Measurements from ENCODE around the gene USP13.
A peak's percentile ranks its signal among the peaks of the same experiment; 100 is the strongest.

USP13 gene

GRCh38 chr3:179801856-179802255 is 149.0 kb downstream of the USP13 start:
- H3K4me1 Mint-ChIP-seq, result no peaks in the 10 kb centered on the region
- H3K4me3 Mint-ChIP-seq, result no peak overlapping the region
- no peak for DNase-seq (ENCODE audit: low spot score in 2 of 2)
- no peak overlapping the region for H3K27ac Mint-ChIP-seq (ENCODE audit: low read depth)
- no peaks in the 10 kb centered on the region for H3K9me3 Mint-ChIP-seq
- ATAC-seq (replicated peaks; ENCODE audit: extremely low read depth, poor library complexity, severe bottlenecking), result no peak
- peaks cover 1% of the 10 kb centered on the region for H3K36me3 Mint-ChIP-seq (ENCODE audit: insufficient read depth)
- H3K27me3 Mint-ChIP-seq, result peaks cover 17% of the 10 kb centered on the region

- no peak overlapping the region for H3K4me3 Mint-ChIP-seq
- H3K27ac Mint-ChIP-seq (ENCODE audit: low read depth), result no peak overlapping the region
- no peaks in the 10 kb centered on the region for H3K9me3 Mint-ChIP-seq
- DNase-seq (ENCODE audit: low spot score in 2 of 2) (no peak), ATAC-seq (replicated peaks; ENCODE audit: extremely low read depth, poor library complexity, severe bottlenecking) (no peak)
- H3K36me3 Mint-ChIP-seq (ENCODE audit: insufficient read depth), result no peaks in the 10 kb centered on the region
- peaks cover 2% of the 10 kb centered on the region for H3K4me1 Mint-ChIP-seq
- peaks cover 17% of the 10 kb centered on the region for H3K27me3 Mint-ChIP-seq
These were observed 153.3 kb downstream of the USP13 start for GRCh38 chr3:179806177-179806576.

GRCh38 chr3:179807588-179807987 is 154.7 kb downstream of the USP13 start:
- no peak overlapping the region for H3K27ac Mint-ChIP-seq (ENCODE audit: low read depth)
- H3K4me3 Mint-ChIP-seq, result no peak overlapping the region
- no peaks in the 10 kb centered on the region for H3K36me3 Mint-ChIP-seq (ENCODE audit: insufficient read depth)
- DNase-seq (ENCODE audit: low spot score in 2 of 2) (no peak), ATAC-seq (replicated peaks; ENCODE audit: extremely low read depth, poor library complexity, severe bottlenecking) (no peak)
- H3K27me3 Mint-ChIP-seq, result peaks cover 17% of the 10 kb centered on the region
- H3K9me3 Mint-ChIP-seq, result no peaks in the 10 kb centered on the region
- H3K4me1 Mint-ChIP-seq, result peaks cover 9% of the 10 kb centered on the region

GRCh38 chr3:179809639-179810038 is 156.8 kb downstream of the USP13 start:
- Mint-ChIP-seq H3K9me3 (no peaks in the 10 kb centered on the region), H3K27me3 (peaks cover 9% of the 10 kb centered on the region), H3K4me1 (peaks cover 9% of the 10 kb centered on the region), H3K36me3 (ENCODE audit: insufficient read depth) (no peaks in the 10 kb centered on the region), H3K4me3 (no peak overlapping the region), H3K27ac (ENCODE audit: low read depth) (no peak overlapping the region)
- ATAC-seq (replicated peaks; ENCODE audit: extremely low read depth, poor library complexity, severe bottlenecking) (no peak), DNase-seq (ENCODE audit: low spot score in 2 of 2) (no peak)

GRCh38 chr3:179811321-179812095 is 158.7 kb downstream of the USP13 start:
- Mint-ChIP-seq H3K27me3 (no peaks in the 10 kb centered on the region), H3K9me3 (no peaks in the 10 kb centered on the region), H3K36me3 (ENCODE audit: insufficient read depth) (no peaks in the 10 kb centered on the region), H3K4me3 (no peak overlapping the region), H3K4me1 (peaks cover 9% of the 10 kb centered on the region), H3K27ac (ENCODE audit: low read depth) (no peak overlapping the region)
- DNase-seq (ENCODE audit: low spot score in 2 of 2) (no peak), ATAC-seq (replicated peaks; ENCODE audit: extremely low read depth, poor library complexity, severe bottlenecking) (no peak)

- ATAC-seq (replicated peaks; ENCODE audit: extremely low read depth, poor library complexity, severe bottlenecking) (no peak), DNase-seq (ENCODE audit: low spot score in 2 of 2) (no peak)
- Mint-ChIP-seq H3K36me3 (ENCODE audit: insufficient read depth) (no peaks in the 10 kb centered on the region), H3K27ac (ENCODE audit: low read depth) (no peak overlapping the region), H3K9me3 (no peaks in the 10 kb centered on the region), H3K4me3 (no peak overlapping the region), H3K27me3 (no peaks in the 10 kb centered on the region), H3K4me1 (peaks cover 9% of the 10 kb centered on the region)
These were observed 159.2 kb downstream of the USP13 start for GRCh38 chr3:179812096-179812382.

GRCh38 chr3:179819379-179819778 is 166.5 kb downstream of the USP13 start:
- no peaks in the 10 kb centered on the region for H3K4me1 Mint-ChIP-seq
- no peak for DNase-seq (ENCODE audit: low spot score in 2 of 2)
- H3K9me3 Mint-ChIP-seq, result no peaks in the 10 kb centered on the region
- peaks cover 37% of the 10 kb centered on the region for H3K27me3 Mint-ChIP-seq
- no peak for ATAC-seq (replicated peaks; ENCODE audit: extremely low read depth, poor library complexity, severe bottlenecking)
- no peak overlapping the region for H3K27ac Mint-ChIP-seq (ENCODE audit: low read depth)
- H3K36me3 Mint-ChIP-seq (ENCODE audit: insufficient read depth), result no peaks in the 10 kb centered on the region
- H3K4me3 Mint-ChIP-seq, result no peak overlapping the region

GRCh38 chr3:179822296-179822695 is 169.5 kb downstream of the USP13 start:
- H3K27ac Mint-ChIP-seq (ENCODE audit: low read depth), result no peak overlapping the region
- peaks cover 45% of the 10 kb centered on the region for H3K27me3 Mint-ChIP-seq
- no peaks in the 10 kb centered on the region for H3K4me1 Mint-ChIP-seq
- DNase-seq (ENCODE audit: low spot score in 2 of 2), result no peak
- no peaks in the 10 kb centered on the region for H3K9me3 Mint-ChIP-seq
- no peak overlapping the region for H3K4me3 Mint-ChIP-seq
- no peak for ATAC-seq (replicated peaks; ENCODE audit: extremely low read depth, poor library complexity, severe bottlenecking)
- H3K36me3 Mint-ChIP-seq (ENCODE audit: insufficient read depth), result no peaks in the 10 kb centered on the region

GRCh38 chr3:179825527-179826246 is 172.8 kb downstream of the USP13 start:
- Mint-ChIP-seq H3K27ac (ENCODE audit: low read depth) (peak overlapping the region; percentile 71), H3K4me1 (no peaks in the 10 kb centered on the region), H3K9me3 (no peaks in the 10 kb centered on the region), H3K36me3 (ENCODE audit: insufficient read depth) (no peaks in the 10 kb centered on the region), H3K4me3 (no peak overlapping the region), H3K27me3 (peaks cover 22% of the 10 kb centered on the region)
- ATAC-seq (replicated peaks; ENCODE audit: extremely low read depth, poor library complexity, severe bottlenecking) (no peak), DNase-seq (ENCODE audit: low spot score in 2 of 2) (no peak)

- Mint-ChIP-seq H3K27me3 (peaks cover 19% of the 10 kb centered on the region), H3K36me3 (ENCODE audit: insufficient read depth) (no peaks in the 10 kb centered on the region), H3K9me3 (no peaks in the 10 kb centered on the region), H3K4me1 (no peaks in the 10 kb centered on the region), H3K27ac (ENCODE audit: low read depth) (peak overlapping the region; percentile 71), H3K4me3 (no peak overlapping the region)
- ATAC-seq (replicated peaks; ENCODE audit: extremely low read depth, poor library complexity, severe bottlenecking), result no peak
- no peak for DNase-seq (ENCODE audit: low spot score in 2 of 2)
These were observed 173.4 kb downstream of the USP13 start for GRCh38 chr3:179826247-179826637.

- DNase-seq (ENCODE audit: low spot score in 2 of 2), result no peak
- Mint-ChIP-seq H3K4me3 (no peak overlapping the region), H3K27me3 (peaks cover 24% of the 10 kb centered on the region), H3K4me1 (no peaks in the 10 kb centered on the region), H3K27ac (ENCODE audit: low read depth) (no peak overlapping the region), H3K9me3 (no peaks in the 10 kb centered on the region), H3K36me3 (ENCODE audit: insufficient read depth) (no peaks in the 10 kb centered on the region)
- ATAC-seq (replicated peaks; ENCODE audit: extremely low read depth, poor library complexity, severe bottlenecking), result no peak
These were observed 175.9 kb downstream of the USP13 start for GRCh38 chr3:179828738-179829137.

GRCh38 chr3:179829401-179829800 is 176.6 kb downstream of the USP13 start:
- no peak for ATAC-seq (replicated peaks; ENCODE audit: extremely low read depth, poor library complexity, severe bottlenecking)
- Mint-ChIP-seq H3K4me1 (no peaks in the 10 kb centered on the region), H3K27me3 (peaks cover 24% of the 10 kb centered on the region), H3K4me3 (no peak overlapping the region), H3K36me3 (ENCODE audit: insufficient read depth) (no peaks in the 10 kb centered on the region), H3K9me3 (no peaks in the 10 kb centered on the region), H3K27ac (ENCODE audit: low read depth) (no peak overlapping the region)
- no peak for DNase-seq (ENCODE audit: low spot score in 2 of 2)

GRCh38 chr3:179832333-179832854 is 179.6 kb downstream of the USP13 start:
- H3K27me3 Mint-ChIP-seq, result peaks cover 16% of the 10 kb centered on the region
- DNase-seq (ENCODE audit: low spot score in 2 of 2) (no peak), ATAC-seq (replicated peaks; ENCODE audit: extremely low read depth, poor library complexity, severe bottlenecking) (no peak)
- no peak overlapping the region for H3K27ac Mint-ChIP-seq (ENCODE audit: low read depth)
- no peaks in the 10 kb centered on the region for H3K4me1 Mint-ChIP-seq
- H3K36me3 Mint-ChIP-seq (ENCODE audit: insufficient read depth), result no peaks in the 10 kb centered on the region
- no peak overlapping the region for H3K4me3 Mint-ChIP-seq
- H3K9me3 Mint-ChIP-seq, result no peaks in the 10 kb centered on the region

All from central memory CD8-positive, alpha-beta T cell (primary cell).